GM12878 (cell line): Measurements from ENCODE around the gene SLC12A9. TPM values are rescaled to one million over a fixed set of nuclear protein-coding genes. Genes with fewer than 3 reads are reported as not detected.

ENCODE experiments used
- ATAC-seq: fragments of 200-7000 bp; cut with Tn5 transposase; 3 replicates; pipeline ENCODE4 v1.9.1; 2020; ENCODE audit warnings: mild to moderate bottlenecking, moderate library complexity
- Bru-seq: library from RNA; stranded (reverse); fragments of 400-500 nt; gene quantifications from one replicate; lab custom pipeline; 2021; lab: Mats Ljungman, UMichigan
- BruChase-seq, 2 experiments: library from RNA; stranded (reverse); fragments of 400-500 nt; gene quantifications; one replicate each; lab custom pipeline; 2021; lab: Mats Ljungman, UMichigan
- BruUV-seq: library from RNA; stranded (reverse); fragments of 400-500 nt; replicated peaks from 2 replicates; lab custom pipeline; 2021; lab: Mats Ljungman, UMichigan
- CTCF ChIA-PET: fragments of 300-600 bp; sonication (Branson Sonifier 250); formaldehyde crosslinking; extraction: SDS; loops from one replicate; lab custom pipeline; 2021; ENCODE audit warnings: inconsistent platforms; lab: Yijun Ruan, JAX
- POLR2A ChIA-PET: fragments of 350-600 bp; formaldehyde crosslinking; extraction: SDS; loops from one replicate; lab custom pipeline; 2021; ENCODE audit warnings: inconsistent platforms; lab: Charles Lee
- RAD21 ChIA-PET: fragments of 300-600 bp; sonication (Branson Sonifier 250); formaldehyde crosslinking; loops from one replicate; lab custom pipeline; 2023; ENCODE audit warnings: antibody characterized with exemption; ENCODE audit not compliant: unreplicated experiment; lab: Charles Lee
- SMC1A ChIA-PET: fragments of 300-600 bp; sonication (Branson Sonifier 250); formaldehyde crosslinking; loops from one replicate; lab custom pipeline; 2023; ENCODE audit not compliant: unreplicated experiment, uncharacterized antibody; lab: Charles Lee
- DNase-seq: peaks from one replicate; pipeline ENCODE4 v3.0.0-alpha.2; 2011; ENCODE audit warnings: low read depth, low spot score
- FAIRE-seq: peaks from 3 replicates; lab custom pipeline; 2011; peaks lifted over from hg19 to GRCh38; lab: Jason Lieb, UNC
- H2AFZ ChIP-seq: 2 replicates; pipeline ENCODE4 v1.6.0; 2011; ENCODE audit warnings: low read depth, low read length, control low read depth; ENCODE audit not compliant: control insufficient read depth
- H3K27ac ChIP-seq: 2 replicates; pipeline ENCODE4 v1.5.1; 2011; ENCODE audit warnings: control low read depth; ENCODE audit not compliant: control insufficient read depth, insufficient read depth
- H3K27me3 ChIP-seq, 2 experiments: replicated peaks in 1 of 2; 2 replicates each; pipeline versions ENCODE4 v1.6.0 to v1.6.1; 2011; ENCODE audit warnings: low read length in 1 of 2; ENCODE audit not compliant: control insufficient read depth in 2 of 2, insufficient read depth in 2 of 2
- H3K36me3 ChIP-seq, 2 experiments: 2 replicates each; pipeline ENCODE4 v1.5.1; 2011; ENCODE audit warnings: low read length in 1 of 2; ENCODE audit not compliant: control insufficient read depth in 2 of 2, insufficient read depth in 2 of 2
- H3K4me1 ChIP-seq: 2 replicates; pipeline ENCODE4 v1.6.1; 2011; ENCODE audit warnings: mild to moderate bottlenecking, low read length, moderate library complexity, mixed read lengths; ENCODE audit not compliant: control insufficient read depth, insufficient read depth
- H3K4me2 ChIP-seq: 2 replicates; pipeline ENCODE4 v1.6.0; 2011; ENCODE audit warnings: control low read depth; ENCODE audit not compliant: control insufficient read depth, insufficient read depth
- H3K4me3 ChIP-seq: fragments of 200-600 bp; sonication (generic); 2 replicates; pipeline ENCODE4 v1.5.1; 2016
- H3K79me2 ChIP-seq: 2 replicates; pipeline ENCODE4 v1.6.0; 2011; ENCODE audit warnings: low read length; ENCODE audit not compliant: control insufficient read depth, insufficient read depth
- H3K9ac ChIP-seq: 2 replicates; pipeline ENCODE4 v1.8.0; 2011; ENCODE audit warnings: low read length, control low read depth, mixed read lengths; ENCODE audit not compliant: control insufficient read depth, insufficient read depth
- H3K9me3 ChIP-seq: replicated peaks from 3 replicates; pipeline ENCODE4 v1.5.1; 2011; ENCODE audit warnings: mild to moderate bottlenecking, low read length; ENCODE audit not compliant: control insufficient read depth, insufficient read depth
- H4K20me1 ChIP-seq: 2 replicates; pipeline ENCODE4 v1.6.0; 2011; ENCODE audit not compliant: control insufficient read depth, insufficient read depth
- BMI1 ChIP-seq: fragments of 450-650 bp; IDR thresholded peaks from 2 replicates; pipeline ENCODE4 v1.6.1; 2016; ENCODE audit warnings: mild to moderate bottlenecking, moderate library complexity, borderline replicate concordance
- E2F4 ChIP-seq: IDR thresholded peaks from 2 replicates; pipeline ENCODE4 v1.6.1; 2012; ENCODE audit warnings: low read depth, low read length, improper control_type of control experiment
- EP300 ChIP-seq, 2 experiments: fragments of 150-350 bp in 1 of 2; IDR thresholded peaks; 2 replicates each; pipeline ENCODE4 v1.6.1; 2011 to 2012; ENCODE audit warnings: low read depth in 2 of 2, low read length in 2 of 2, borderline replicate concordance in 1 of 2, improper control_type of control experiment in 1 of 2, inconsistent platforms in 1 of 2; ENCODE audit not compliant: control insufficient read depth in 1 of 2
- JUND ChIP-seq: IDR thresholded peaks from 2 replicates; pipeline ENCODE4 v1.6.1; 2012; ENCODE audit warnings: low read depth, mild to moderate bottlenecking, low read length, improper control_type of control experiment, moderate library complexity
- MEF2A ChIP-seq: IDR thresholded peaks from 2 replicates; pipeline ENCODE4 v1.6.1; 2011; ENCODE audit warnings: low read depth, mild to moderate bottlenecking, low read length, moderate library complexity; ENCODE audit not compliant: insufficient read depth
- MEF2B ChIP-seq: fragments of 450-650 bp; IDR thresholded peaks from 2 replicates; pipeline ENCODE4 v1.6.1; 2018; ENCODE audit warnings: mild to moderate bottlenecking, moderate library complexity; ENCODE audit not compliant: partially characterized antibody, poor library complexity, severe bottlenecking
- POLR2A ChIP-seq: IDR thresholded peaks from 2 replicates; pipeline ENCODE4 v1.6.1; 2011; ENCODE audit warnings: low read depth, mild to moderate bottlenecking, low read length
- POU2F2 ChIP-seq: IDR thresholded peaks from 3 replicates; pipeline ENCODE4 v1.6.1; 2011; ENCODE audit warnings: low read depth, mild to moderate bottlenecking, low read length, borderline replicate concordance
- REST ChIP-seq: IDR thresholded peaks from 2 replicates; pipeline ENCODE4 v1.6.1; 2012; ENCODE audit warnings: mild to moderate bottlenecking, low read depth, low read length
- SIX5 ChIP-seq: IDR thresholded peaks from 2 replicates; pipeline ENCODE4 v1.6.1; 2011; ENCODE audit warnings: mild to moderate bottlenecking, low read depth, low read length, moderate library complexity; ENCODE audit not compliant: severe bottlenecking
- SMC3 ChIP-seq: IDR thresholded peaks from 2 replicates; pipeline ENCODE4 v1.6.1; 2011; ENCODE audit warnings: low read length, improper control_type of control experiment, borderline replicate concordance
- ZBED1 ChIP-seq: IDR thresholded peaks from 2 replicates; pipeline ENCODE4 v1.6.1; 2016; ENCODE audit warnings: borderline replicate concordance
- WGBS: methylation state at CpG from one replicate; pipeline ENCODE4 v1.1.6; 2016; ENCODE audit warnings: low lambda C conversion rate; ENCODE audit not compliant: insufficient replicate concordance, insufficient coverage; ENCODE audit errors: missing lambda C conversion rate; 5-methylcytosine and 5-hydroxymethylcytosine counted together
- in situ Hi-C: fragments of 300-500 bp; cut with MboI; formaldehyde crosslinking; loops from 9 replicates; pipeline ENCODE4 v1.14.3; 2018; ENCODE audit warnings: mixed read lengths
- intact Hi-C: fragments of 100-400 bp; cut with micrococcal nuclease; formaldehyde crosslinking; loops from one replicate; pipeline ENCODE4 v1.14.2; 2022; ENCODE audit not compliant: unreplicated experiment
- long read RNA-seq, 2 experiments: library from polyadenylated mRNA; unstranded; transcript quantifications; one replicate each; pipeline ENCODE4 v2.0.0, GENCODE V29; 2019 to 2020
- polyA minus RNA-seq, 3 experiments: library from RNA; depleted of rRNA, polyadenylated mRNA; stranded (reverse); fragments of >200 nt; gene quantifications; 2 replicates each; pipeline ENCODE4 v1.2.3, GENCODE V29; 2011
- polyA plus RNA-seq, 11 experiments: library from polyadenylated mRNA; depleted of rRNA in 4 of 11; unstranded in 6 of 11; stranded (reverse) in 5 of 11; fragments of >200 nt; fragmentation: Nextera tagmentation in 4 of 11; fragmentation: Illumina TruSeq in 1 of 11; extraction: Ambion mirVana in 4 of 11; extraction: Trizol in 1 of 11; gene quantifications; 1 replicate in 1 of 11; 2 replicates in 10 of 11; pipeline versions ENCODE4 v1.2.1 to v1.2.3, GENCODE V29; 2011 to 2016; ENCODE audit warnings: inconsistent platforms in 2 of 11, missing spikeins in 2 of 11, low read depth in 1 of 11
- total RNA-seq, 4 experiments: library from RNA; depleted of rRNA in 3 of 4; stranded (reverse); fragments of >200 nt in 3 of 4; fragmentation: Illumina TruSeq in 1 of 4; extraction: Trizol in 1 of 4; gene quantifications; 2 replicates each; pipeline versions ENCODE4 v1.2.1 to v1.2.3, GENCODE V29; 2013 to 2021

SLC12A9 gene
- total RNA-seq (2013; cell fraction: nucleolus; rRNA removed), result 21.5 and 26.6 TPM in 2 replicates
- total RNA-seq (2014; rRNA removed), result 11.1 and 16.7 TPM in 2 replicates
- 5.5 and 6.3 TPM in 2 replicates for total RNA-seq (2014; rRNA removed; fragmentation: Illumina TruSeq; extraction: Trizol)
- 16.5 and 18.5 TPM in 2 replicates for total RNA-seq (2021)
- polyA plus RNA-seq (2011; ENCODE audit: low read depth), result 3.9 TPM
- polyA plus RNA-seq (2011; rRNA removed), result 8.6 and 15.3 TPM in 2 replicates
- polyA plus RNA-seq (2011; cell fraction: cytosol; rRNA removed), result 14.5 and 20.6 TPM in 2 replicates
- polyA plus RNA-seq (2011; cell fraction: nucleus; rRNA removed), result 53.9 and 65.6 TPM in 2 replicates
- polyA plus RNA-seq (2012), result 11.3 and 13.5 TPM in 2 replicates
- 4.3 and 10.9 TPM in 2 replicates for polyA plus RNA-seq (2014; fragmentation: Illumina TruSeq; extraction: Trizol)
- polyA plus RNA-seq (2014; fragmentation: Nextera tagmentation; extraction: Ambion mirVana), result under 1 TPM; 0.24 to 0.35 TPM
- polyA plus RNA-seq (2014; rRNA removed), result 18.5 and 24.3 TPM in 2 replicates
- polyA plus RNA-seq (2016; fragmentation: Nextera tagmentation; extraction: Ambion mirVana), result 1 to 10 TPM; 5.0 to 7.8 TPM
- polyA minus RNA-seq (2011; rRNA and poly(A)+ RNA removed), result 7.6 and 16.3 TPM in 2 replicates
- 5.8 and 6.3 TPM in 2 replicates for polyA minus RNA-seq (2011; cell fraction: cytosol; rRNA and poly(A)+ RNA removed)
- polyA minus RNA-seq (2011; cell fraction: nucleus; rRNA and poly(A)+ RNA removed), result 7.0 and 10.4 TPM in 2 replicates
- Bru-seq, nascent RNA, result percentile 54 among the genes with signal in this experiment
- percentile 72 among the genes with signal in this experiment for BruChase-seq, experiment 1, labeled RNA remaining after a 6-hour chase
- percentile 71 among the genes with signal in this experiment for BruChase-seq, experiment 2, labeled RNA remaining after a 2-hour chase
- long read RNA-seq, experiment 1, partial matches to known transcripts, result 0 of 1 reads
- long read RNA-seq, experiment 1, other reads (novel, unspliced or antisense), result 1 of 1 reads
- long read RNA-seq, experiment 2, partial matches to known transcripts, result 0 of 1 reads
- long read RNA-seq, experiment 2, other reads (novel, unspliced or antisense), result 1 of 1 reads

DNA sequence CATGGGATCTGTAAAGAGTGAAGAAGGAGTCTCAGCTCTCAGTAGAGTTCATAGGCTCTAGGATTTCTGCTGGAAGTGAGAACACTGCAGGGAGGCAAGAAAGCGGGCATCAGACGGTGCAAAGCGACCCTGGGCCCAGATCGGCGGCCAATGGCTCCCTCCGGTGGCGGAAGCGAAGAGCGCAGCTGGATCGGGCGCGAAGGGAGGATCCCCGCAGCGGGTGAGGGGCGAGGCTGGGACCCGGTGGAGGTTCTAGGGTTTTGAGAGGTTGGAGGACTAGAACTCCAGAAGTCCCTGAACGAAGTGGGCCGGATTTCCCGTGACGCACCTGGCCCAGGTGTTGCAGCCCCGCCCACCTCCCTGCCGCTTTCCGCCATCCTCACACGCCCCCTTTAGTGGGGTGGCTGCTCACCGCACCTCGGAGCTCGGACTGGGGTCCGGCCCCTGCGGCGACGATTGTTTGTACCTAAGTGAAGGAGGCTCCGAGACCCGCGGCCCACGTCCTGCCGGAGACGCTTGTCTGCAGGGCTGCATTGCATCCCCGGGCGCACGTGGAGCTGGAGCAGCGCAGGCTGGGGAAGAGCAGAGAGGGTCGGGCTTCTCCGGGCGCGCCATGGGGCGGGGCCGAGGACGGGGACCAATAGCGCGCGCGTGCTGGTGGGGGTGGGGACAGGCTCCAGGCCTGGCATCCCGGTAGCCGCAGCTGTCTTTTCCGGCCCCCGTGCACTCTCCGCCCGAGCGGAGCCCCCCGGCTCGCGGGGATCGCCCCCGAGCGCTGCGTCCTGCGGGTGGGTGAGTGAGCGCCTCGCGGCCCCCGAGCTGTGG is at the start of gene SLC12A9:
Gene SLC12A9, plus strand, starts transcription at position 666 of the 825 bp plus-strand sequence. CDS start 1,485 bp downstream, outside the sequence.
- H3K4me1 ChIP-seq, result peaks cover 2% of the 10 kb centered on the region
- H3K9ac ChIP-seq, result peak within 1 kb of the TSS; percentile 49; the same call in 1 of the 2 replicates
- peak; percentile 89 for FAIRE-seq
- WGBS, result 1% methylated on average over 69 of the region's 71 CpGs
- peak within 1 kb of the TSS; percentile 95 for H2AFZ ChIP-seq
- H3K27ac ChIP-seq, result peak within 1 kb of the TSS; percentile 13
- H3K79me2 ChIP-seq, result peaks cover 10% of the 10 kb centered on the region
- H3K4me2 ChIP-seq, result peak within 1 kb of the TSS; percentile 100
- peak; percentile 99 for ATAC-seq
- peak within 1 kb of the TSS; percentile 91 for H3K4me3 ChIP-seq
- ChIA-PET RAD21 (interaction anchor here (0.6 to 4.6 kb wide), 19 partner anchors 9 to 1705 kb away, joined by 3 to 147 read pairs (median 4); partner anchors contain the start of genes FBXO24, POP7, SRRT and UFSP1), SMC1A (interaction anchor here (0.7 to 3.7 kb wide), 15 partner anchors 10 to 374 kb away, joined by 3 to 104 read pairs (median 5); partner anchors contain the start of genes POP7, SRRT, TRIM56 and TSC22D4), POLR2A (interaction anchor here (0.6 to 2.2 kb wide), 10 partner anchors 23 to 366 kb away, joined by 3 to 13 read pairs (median 4); partner anchors contain the start of genes FBXO24, LRCH4, PLOD3 and POP7), CTCF (interaction anchor here (0.6 to 7.7 kb wide), 37 partner anchors 9 to 561 kb away, joined by 3 to 238 read pairs (median 4); partner anchors contain the start of genes FBXO24, MOSPD3, PLOD3 and POP7)
- in situ Hi-C loops (loop anchor here (10.0 kb wide), 2 partner anchors 147 to 377 kb away; partner anchors contain the start of genes POP7 and TSC22D4), intact Hi-C loops (loop anchor here (1.0 kb wide), 3 partner anchors 53 to 288 kb away; no protein-coding TSS in a partner anchor)
- no peaks in the 10 kb centered on the region for H3K27me3 ChIP-seq
- H3K9me3 ChIP-seq, result no peaks in the 10 kb centered on the region
- no peaks in the 10 kb centered on the region for H3K36me3 ChIP-seq
- no peaks in the 10 kb centered on the region for H4K20me1 ChIP-seq
- no TSS peak for BruUV-seq
- DNase-seq, result peak; percentile 45
- TF ChIP-seq REST (no peak), BMI1 (no peak), SMC3 (peak; percentile 77), SIX5 (no peak), EP300 (IDR thresholded peaks at IDR 0.05; ENCODE audit: borderline replicate concordance in 1 of 2, control insufficient read depth in 1 of 2, low read depth in 2 of 2, low read length in 2 of 2) (0 out of 4 replicates have a peak, but pooled peaks of 1 of the 2 experiments have one; percentile 9), JUND (no peak), MEF2A (0 out of 2 replicates have a peak, but pooled peaks have one; percentile 19), E2F4 (no peak), MEF2B (no peak), POU2F2 (0 out of 3 replicates have a peak, but pooled peaks have one; percentile 10), ZBED1 (no peak), POLR2A (peak; percentile 71)
